ENCODE results near the gene RIN3. TPM values are rescaled to one million over a fixed set of nuclear protein-coding genes. Genes with fewer than 3 reads are reported as not detected.

Gene RIN3
- total and polyA plus RNA-seq, 10 of the 15 experiments (the other 5 are each of a cell fraction or from before 2014, with no cell fraction given), result 0.91 to 23.3 (median 6.3) TPM

GRCh38 chr14:92565718-92566115 lies 52.1 kb downstream of the RIN3 start (continued):
- TF ChIP-seq REST (IDR thresholded peaks at IDR 0.05; ENCODE audit: low read depth, low read length) (no peak), BACH1 (IDR thresholded peaks at IDR 0.05; ENCODE audit: borderline replicate concordance) (no peak)

DNA sequence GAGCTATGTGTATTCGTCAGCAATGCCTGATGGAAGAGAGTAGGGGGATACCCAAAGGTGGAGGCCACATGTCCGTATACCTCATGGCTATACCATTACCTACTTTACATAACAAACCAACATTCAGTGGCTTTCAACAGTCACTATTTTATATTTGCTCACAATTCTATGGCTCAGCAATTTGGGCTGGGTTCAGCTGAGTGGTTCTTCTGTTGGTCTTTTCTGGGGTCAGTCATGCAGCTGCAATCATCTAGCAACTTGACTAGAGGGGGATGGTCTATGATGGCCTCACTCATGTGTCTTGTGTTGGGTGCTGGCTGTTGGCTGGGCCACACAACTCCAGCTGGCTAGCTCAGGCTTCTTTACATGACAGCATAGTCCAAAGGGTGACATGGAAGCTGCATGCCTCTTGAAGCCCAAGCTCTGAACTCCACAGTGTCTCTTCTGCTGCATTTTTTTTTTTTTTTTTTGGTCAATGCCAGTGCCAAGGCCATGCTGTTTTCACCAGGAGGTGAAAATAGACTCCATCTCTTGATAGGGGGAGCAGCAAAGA lies 53.7 kb downstream of the RIN3 start:
- Histone ChIP-seq H4K20me1 (ENCODE audit: control insufficient read depth, insufficient read depth) (no peaks in the 10 kb centered on the region), H3K9ac (ENCODE audit: control insufficient read depth, insufficient read depth, low read length) (no peak overlapping the region), H3K36me3 (ENCODE audit: control insufficient read depth in 2 of 2, insufficient read depth in 2 of 2, low read length in 1 of 2) (peaks cover 0 to 2% of the 10 kb centered on the region in 2 experiments; a peak in 2 of 4 replicates), H3K4me2 (ENCODE audit: control insufficient read depth, insufficient read depth) (no peak overlapping the region), H3K27ac (ENCODE audit: control insufficient read depth, insufficient read depth) (no peak overlapping the region), H3K79me2 (ENCODE audit: control insufficient read depth, insufficient read depth, low read length) (no peaks in the 10 kb centered on the region), H3K4me3 (no peak overlapping the region), H2AFZ (ENCODE audit: control insufficient read depth, low read depth, low read length) (no peak overlapping the region), H3K4me1 (ENCODE audit: control insufficient read depth, insufficient read depth, low read length) (peaks cover 42% of the 10 kb centered on the region), H3K27me3 (replicated peaks in 1 of 2; ENCODE audit: control insufficient read depth in 2 of 2, insufficient read depth in 2 of 2, low read length in 1 of 2) (no peaks in the 10 kb centered on the region), H3K9me3 (replicated peaks; ENCODE audit: control insufficient read depth, insufficient read depth, low read length) (peaks cover 16% of the 10 kb centered on the region)
- CTCF ChIA-PET, result interaction anchor here (0.5 to 7.4 kb wide), 5 partner anchors 10 to 460 kb away, joined by 3 to 35 read pairs (median 3); no protein-coding TSS in a partner anchor
- SMC1A ChIA-PET (ENCODE audit: uncharacterized antibody, unreplicated experiment), result interaction anchor here (1.3 to 8.9 kb wide), 7 partner anchors 10 to 106 kb away, joined by 3 to 137 read pairs (median 11); no protein-coding TSS in a partner anchor
- DNase-seq (ENCODE audit: low read depth, low spot score) (no peak), FAIRE-seq (no peak), ATAC-seq (no peak)
- BruUV-seq (replicated peaks), result no TSS peak
- in situ Hi-C loops (cut with MboI) (no loop called here), intact Hi-C loops (cut with micrococcal nuclease; ENCODE audit: unreplicated experiment) (no loop called here)
- RAD21 ChIA-PET (ENCODE audit: unreplicated experiment), result interaction anchor here (1.0 to 6.8 kb wide), 8 partner anchors 10 to 86 kb away, joined by 3 to 63 read pairs (median 13); no protein-coding TSS in a partner anchor
- WGBS (ENCODE audit: insufficient coverage, insufficient replicate concordance, low lambda C conversion rate, missing lambda C conversion rate), result 68% methylated on average over 2 of the region's 2 CpGs
- POLR2A ChIA-PET, result interaction anchor here (0.6 to 3.5 kb wide), 7 partner anchors 8 to 192 kb away, joined by 3 to 34 read pairs (median 3); no protein-coding TSS in a partner anchor
- TF ChIP-seq CHD2 (IDR thresholded peaks at IDR 0.05; ENCODE audit: borderline replicate concordance, low read depth, low read length), result no peak
- TF ChIP-seq, protein P1, sequence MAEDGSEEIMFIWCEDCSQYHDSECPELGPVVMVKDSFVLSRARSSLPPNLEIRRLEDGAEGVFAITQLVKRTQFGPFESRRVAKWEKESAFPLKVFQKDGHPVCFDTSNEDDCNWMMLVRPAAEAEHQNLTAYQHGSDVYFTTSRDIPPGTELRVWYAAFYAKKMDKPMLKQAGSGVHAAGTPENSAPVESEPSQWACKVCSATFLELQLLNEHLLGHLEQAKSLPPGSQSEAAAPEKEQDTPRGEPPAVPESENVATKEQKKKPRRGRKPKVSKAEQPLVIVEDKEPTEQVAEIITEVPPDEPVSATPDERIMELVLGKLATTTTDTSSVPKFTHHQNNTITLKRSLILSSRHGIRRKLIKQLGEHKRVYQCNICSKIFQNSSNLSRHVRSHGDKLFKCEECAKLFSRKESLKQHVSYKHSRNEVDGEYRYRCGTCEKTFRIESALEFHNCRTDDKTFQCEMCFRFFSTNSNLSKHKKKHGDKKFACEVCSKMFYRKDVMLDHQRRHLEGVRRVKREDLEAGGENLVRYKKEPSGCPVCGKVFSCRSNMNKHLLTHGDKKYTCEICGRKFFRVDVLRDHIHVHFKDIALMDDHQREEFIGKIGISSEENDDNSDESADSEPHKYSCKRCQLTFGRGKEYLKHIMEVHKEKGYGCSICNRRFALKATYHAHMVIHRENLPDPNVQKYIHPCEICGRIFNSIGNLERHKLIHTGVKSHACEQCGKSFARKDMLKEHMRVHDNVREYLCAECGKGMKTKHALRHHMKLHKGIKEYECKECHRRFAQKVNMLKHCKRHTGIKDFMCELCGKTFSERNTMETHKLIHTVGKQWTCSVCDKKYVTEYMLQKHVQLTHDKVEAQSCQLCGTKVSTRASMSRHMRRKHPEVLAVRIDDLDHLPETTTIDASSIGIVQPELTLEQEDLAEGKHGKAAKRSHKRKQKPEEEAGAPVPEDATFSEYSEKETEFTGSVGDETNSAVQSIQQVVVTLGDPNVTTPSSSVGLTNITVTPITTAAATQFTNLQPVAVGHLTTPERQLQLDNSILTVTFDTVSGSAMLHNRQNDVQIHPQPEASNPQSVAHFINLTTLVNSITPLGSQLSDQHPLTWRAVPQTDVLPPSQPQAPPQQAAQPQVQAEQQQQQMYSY (CRISPR knock-in tag; IDR thresholded peaks at IDR 0.05), result no peak
- no peak for TF ChIP-seq CBX5 (IDR thresholded peaks at IDR 0.05; ENCODE audit: low read depth)
- TF ChIP-seq CUX1 (IDR thresholded peaks at IDR 0.05; ENCODE audit: insufficient replicate concordance, low read depth, low read length), result no peak
